Smooth muscle cell of the brain vasculature (primary cell): ENCODE results near the gene DCC.

ENCODE experiments used
- DNase-seq: peaks from one replicate; pipeline ENCODE4 v3.0.0-alpha.2; 2012; ENCODE audit warnings: low read depth, low spot score

The DCC gene

DNA sequence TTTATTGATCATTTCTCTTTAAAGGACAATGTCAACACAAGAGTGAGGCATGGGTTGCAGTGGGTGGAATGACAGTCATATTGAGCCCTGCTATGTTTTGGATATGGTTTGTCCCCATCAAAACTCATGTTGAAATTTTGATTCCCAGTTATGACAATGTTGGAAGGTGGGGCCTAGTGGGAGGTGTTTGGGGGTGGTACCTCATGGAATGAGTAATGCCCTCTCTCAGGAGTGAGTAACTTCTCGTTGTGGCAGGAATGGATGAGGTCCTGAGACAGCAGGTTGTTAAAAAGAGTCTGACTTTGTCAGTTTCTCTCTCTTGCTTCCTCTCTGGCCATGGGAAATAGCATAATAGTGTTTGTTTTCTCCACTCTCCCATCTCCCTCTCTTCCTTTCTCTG lies 345.3 kb downstream of the DCC start:
- DNase-seq = no peak

DNA sequence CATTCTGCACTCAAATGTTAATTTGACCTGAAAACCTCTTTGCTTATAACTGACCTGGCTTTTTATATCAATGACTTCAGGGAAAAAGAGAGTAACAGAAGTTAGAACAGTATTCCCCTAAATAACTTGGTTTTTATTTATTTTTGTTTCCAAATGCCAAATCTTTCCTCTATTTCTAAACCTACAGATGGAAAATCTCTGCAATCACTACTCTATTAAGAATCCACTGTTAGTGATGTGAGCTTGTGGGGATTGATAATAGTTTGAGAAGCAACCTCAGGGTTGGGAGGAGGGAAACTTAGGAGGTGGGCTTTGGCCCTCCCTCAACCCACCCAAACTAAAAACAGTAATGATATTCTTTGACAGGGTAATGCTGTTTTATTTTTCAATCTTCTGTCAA lies 351.8 kb downstream of the DCC start:
- no peak for DNase-seq

DNA sequence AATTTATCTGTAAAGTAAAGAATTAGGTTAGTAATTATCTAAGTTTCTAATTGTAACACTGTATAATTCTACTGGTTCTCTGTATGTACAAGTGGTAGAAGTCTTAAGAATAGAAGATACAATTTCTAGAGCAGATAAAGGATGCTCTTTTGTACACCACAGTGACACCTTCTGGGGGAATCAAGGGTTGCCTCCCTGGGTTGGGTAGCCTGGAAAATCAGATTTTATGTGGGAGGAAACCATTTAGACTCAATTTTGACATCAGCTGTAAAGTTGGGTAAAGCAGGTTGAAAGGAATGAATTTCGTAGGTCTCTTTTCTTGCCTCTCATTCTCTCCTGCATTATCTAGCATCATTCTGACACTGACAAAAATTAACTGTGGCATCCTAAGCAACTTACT lies 354.8 kb downstream of the DCC start:
- DNase-seq = no peak

DNA sequence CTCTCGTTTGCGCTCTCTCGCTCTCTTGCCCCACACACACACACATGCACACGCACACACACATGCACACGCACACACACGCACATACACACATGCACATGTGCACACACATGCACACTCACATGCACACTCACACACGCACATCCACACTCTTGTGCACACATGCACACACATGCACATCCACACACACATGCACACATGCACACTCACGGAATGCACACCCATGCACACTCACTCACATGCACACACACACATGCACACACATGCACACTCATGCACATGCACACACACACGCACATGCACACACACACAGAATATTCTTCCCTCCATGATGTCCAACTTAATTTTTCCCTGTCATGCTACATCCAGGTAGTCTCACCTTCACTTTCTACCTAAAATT lies 360.1 kb downstream of the DCC start:
- no peak for DNase-seq

DNA sequence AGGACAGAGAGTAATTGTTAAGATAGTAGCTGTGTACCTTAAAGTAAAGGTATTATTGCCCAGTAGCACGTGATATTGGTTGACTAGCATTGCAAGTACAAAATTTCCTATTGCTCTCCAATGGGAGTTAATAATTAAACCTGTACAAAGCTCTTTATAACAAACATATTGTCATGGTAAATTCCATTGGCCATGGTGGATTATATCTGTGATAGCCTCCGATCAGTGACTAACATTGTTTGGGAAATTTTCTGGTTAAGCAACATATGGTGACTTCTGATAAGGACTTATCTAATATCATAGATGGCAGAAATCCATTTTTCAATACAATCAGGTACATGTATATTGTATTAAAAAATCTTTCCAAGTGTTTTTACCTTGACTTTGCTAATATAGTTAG lies 360.8 kb downstream of the DCC start:
- no peak for DNase-seq

DNA sequence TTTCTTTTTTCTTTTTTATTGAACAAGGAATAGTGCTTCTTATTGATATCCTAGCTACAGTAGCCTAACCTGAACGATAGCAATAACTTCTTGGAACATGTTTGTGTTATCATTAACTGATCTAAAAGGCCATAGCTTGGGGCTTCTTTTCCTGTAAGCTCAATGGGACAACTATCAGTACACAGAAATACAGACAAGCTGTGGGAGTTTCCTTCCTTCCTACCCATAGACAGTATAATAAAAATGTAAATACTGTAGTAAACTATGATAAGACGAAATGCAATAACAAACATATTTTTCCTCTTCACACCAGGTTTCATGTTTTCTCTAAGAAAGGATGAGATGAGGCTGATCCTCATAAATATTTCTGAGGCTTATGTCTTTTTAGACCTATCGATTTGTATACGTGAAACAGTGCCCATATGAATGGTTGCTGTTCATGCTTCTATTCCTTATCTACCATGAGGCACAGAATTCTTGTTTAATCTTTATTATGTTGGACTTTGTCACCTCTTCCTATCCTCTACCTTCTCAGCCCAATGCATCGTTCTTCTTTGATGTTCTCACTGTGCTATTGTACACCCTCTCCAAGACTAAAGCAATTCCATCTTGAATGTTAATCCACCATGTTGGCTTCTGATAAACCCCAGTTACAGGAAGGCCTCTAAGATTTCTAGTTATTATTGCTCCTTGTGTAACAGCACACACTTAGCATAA lies 361.4 kb downstream of the DCC start:
- DNase-seq = no peak

DNA sequence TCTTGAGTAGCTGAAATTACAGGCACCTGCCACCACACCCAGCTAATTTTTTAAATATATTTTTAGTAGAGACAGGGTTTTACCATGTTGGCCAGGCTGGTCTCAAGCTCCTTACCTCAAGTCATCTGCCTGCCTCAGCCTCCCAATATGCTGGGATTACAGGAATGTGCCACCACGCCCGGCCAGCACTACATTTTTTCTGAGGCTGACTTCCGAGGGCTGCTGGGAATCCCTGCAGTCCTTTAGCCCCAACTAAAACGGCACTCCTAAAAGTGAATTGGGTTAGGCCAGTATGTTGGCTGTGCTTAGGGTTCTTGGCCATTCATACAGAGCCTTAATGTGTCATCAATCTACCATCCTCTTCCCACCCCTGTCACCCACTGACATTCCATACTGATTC lies 375.4 kb downstream of the DCC start:
- no peak for DNase-seq

DNA sequence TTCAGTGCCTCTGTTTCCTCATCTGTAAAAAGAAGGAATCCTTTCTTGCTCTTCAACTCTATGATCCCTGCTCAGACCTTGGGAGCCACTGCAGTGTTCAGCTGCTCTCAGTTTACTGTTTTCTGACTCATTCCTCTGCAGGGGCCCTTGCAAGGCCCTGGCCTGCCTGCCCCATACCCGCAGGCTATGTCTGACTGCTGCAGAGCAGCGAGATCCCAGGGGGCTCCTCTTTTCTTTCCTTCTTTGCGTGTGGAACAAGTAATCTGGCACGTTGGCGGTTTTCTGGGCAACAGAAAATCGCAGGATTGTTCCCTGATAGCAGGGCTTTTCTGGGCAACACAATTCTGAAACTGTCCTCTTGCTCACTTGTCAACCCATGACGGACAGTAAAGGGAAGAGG lies 376.0 kb downstream of the DCC start:
- DNase-seq = no peak

DNA sequence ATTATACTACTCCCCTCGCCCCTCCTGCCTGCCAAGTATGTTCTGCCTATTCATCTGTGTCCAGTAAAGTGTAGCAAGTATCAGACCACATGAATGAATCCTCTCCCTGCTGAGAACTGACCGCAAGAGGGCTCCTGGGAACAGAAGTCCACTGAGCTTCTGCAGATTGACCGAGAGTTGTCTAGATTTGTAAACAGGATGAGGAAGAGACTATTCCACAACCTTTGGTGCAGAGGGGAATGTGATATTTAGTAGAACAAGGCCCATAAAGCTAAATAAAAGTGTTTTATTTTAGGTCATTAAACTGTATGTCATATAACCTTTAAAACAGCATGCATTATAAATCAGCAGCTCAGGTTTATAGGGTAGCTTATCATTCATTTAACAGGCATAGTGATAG lies 377.0 kb downstream of the DCC start:
- no peak for DNase-seq

DNA sequence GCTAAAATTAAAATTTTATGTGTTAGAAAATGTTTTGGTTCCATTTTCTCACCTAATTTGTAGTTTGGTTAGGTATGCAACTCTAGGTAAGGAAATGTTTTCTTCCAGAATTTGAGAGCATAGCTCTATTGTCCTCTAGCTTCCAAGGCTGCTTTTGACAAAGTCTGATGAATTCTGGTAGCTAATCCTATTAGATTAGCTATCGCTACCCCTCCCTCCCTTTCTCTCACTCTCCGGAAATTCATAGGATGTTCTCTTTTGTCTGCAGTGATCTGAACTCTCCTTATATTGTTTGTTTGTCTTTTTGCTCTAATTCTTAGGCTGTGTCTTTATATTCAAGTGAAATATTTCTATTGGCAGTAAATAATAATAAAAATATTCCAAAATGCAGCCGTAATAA lies 382.9 kb downstream of the DCC start:
- DNase-seq = no peak

DNA sequence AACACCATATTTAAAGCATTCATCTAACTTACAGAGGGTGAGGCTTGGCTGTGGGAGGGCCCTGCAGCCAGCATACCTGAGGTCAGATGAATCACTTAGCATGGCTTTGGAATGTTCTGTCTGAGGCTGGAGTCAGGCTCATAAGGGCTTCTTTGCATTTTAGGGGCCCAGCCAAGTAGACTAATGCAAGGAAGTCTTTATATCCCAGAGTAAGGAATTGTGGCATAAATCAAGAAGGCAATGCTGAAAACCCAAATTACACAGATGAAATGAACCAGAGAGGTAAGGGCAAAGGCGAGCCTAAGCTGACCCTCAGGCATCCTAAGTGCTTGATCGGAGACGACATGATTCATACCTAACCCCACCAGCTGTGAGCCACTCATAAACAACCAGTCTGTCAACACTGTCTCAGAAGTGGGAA lies 383.6 kb downstream of the DCC start:
- DNase-seq = no peak

DNA sequence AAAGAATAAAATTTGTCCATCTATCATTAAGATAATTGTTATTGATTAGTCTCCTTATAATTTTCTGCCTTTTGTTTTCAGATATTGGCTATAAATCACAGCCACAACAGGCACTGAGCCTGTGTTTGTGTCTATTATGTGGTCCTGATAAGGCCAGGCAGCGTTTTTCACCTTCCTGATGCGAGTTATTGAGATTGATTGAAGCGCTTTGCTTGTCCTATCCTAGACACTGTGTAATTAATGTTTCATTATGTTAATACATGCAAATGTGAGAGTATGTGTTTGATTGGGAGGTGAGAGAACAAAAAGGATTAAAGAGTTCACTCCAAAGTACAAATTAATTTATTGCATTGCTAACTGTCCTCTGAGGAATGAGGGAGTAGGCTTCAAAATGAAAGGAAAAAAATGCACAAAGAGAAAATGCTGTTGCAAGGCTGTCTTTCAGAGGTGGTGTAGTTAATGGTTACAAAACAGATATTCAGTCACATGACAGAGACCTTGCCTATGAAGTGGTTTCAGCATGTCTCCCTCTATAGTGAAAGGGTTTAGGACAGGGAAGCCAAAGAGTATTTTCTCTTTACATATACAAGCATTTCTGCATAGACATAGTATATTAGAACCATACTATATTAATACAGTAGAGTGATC lies 391.1 kb downstream of the DCC start:
- DNase-seq = no peak

DNA sequence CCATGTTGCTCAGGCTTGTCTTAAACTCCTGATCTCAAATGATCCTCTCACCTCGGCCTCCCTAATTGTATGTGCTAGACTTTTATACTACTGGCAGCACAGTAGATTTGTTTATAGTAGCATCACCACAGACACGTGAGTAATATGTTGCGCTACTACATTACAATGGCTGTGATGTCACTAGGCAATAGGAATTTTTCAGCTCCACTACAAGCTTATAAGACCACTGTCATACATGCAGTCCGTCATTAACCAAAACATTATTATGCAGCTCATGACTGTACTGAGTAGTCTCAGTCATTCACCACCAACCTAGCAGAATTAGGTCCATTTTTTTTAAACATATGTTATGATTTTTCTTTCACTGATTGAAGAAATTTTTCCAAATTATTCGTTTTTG lies 398.9 kb downstream of the DCC start:
- no peak for DNase-seq

DNA sequence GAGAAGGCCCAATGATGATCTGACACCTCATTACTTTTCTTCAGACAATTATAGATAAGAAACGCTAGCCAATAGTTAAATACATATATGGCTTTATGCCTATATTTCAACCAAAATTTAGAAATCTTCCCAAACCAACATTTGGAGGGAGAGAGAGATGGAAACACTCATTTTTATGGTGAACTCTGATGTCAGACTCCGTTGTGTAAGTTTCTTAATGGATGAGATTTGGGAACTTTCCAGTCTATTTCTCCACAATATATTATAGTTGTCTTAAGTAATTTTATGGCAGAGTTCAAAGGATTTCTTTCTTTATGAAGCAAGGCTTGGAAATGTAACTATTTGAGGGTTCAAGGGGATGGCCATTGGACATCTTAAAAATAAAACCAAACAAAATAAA lies 407.0 kb downstream of the DCC start:
- no peak for DNase-seq

DNA sequence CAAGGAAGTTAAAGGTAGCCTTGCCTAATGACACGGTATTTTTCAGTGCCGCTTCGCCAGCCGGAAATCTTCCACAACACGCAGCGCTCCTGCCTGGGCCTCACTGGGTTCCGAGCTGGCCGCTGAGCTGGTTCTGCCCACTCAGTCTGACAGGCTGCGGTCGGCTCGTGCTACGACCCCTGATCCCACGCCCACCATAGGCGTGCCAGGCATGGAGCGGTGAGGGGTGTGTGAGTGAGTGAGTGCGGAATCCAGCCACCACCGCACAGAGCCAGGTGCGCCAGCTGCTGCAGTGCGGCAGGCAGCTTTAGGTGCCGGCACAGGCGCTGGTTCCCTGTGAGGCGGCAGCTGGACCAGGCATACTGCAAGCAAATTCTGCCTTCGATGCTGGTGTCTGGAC lies 407.9 kb downstream of the DCC start:
- no peak for DNase-seq

DNA sequence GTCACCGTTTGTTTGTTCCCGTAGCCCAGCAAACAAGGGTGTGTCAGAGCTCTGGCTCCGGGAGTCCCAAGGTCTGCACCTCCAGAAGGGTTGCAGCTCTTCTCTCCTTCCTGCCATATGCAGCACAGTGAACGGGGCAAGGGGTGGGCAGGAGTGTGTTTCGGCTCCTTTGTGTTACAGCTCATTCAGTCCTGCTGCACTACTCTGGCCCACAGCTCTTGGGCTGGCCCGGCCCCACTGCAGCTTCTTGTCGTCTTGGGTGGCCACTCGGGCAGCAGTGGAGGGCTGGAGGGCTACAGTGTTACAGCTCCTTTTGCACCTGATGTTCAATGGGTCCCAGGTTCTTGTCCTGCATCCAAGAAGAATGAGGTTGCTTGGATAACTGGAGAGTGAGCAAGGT lies 408.3 kb downstream of the DCC start:
- DNase-seq = no peak

DNA sequence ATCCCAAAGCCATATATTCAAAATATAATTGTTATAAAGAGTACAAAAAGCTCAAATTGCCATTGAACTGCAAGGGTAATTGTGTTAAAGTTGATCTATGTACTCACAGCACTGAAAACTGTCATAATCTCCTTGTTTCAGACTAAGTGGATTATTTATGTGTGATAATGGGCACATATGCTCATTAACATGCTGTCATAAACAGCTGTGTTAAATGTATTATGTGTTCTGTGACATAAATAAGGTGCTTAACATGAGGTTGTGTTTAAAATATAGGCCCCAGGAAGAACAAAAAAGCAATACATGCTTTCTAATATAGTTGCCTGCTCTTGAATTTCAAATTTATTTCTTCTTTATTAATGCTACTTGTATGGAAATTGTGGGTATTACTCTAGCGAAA lies 409.5 kb downstream of the DCC start:
- DNase-seq = no peak

DNA sequence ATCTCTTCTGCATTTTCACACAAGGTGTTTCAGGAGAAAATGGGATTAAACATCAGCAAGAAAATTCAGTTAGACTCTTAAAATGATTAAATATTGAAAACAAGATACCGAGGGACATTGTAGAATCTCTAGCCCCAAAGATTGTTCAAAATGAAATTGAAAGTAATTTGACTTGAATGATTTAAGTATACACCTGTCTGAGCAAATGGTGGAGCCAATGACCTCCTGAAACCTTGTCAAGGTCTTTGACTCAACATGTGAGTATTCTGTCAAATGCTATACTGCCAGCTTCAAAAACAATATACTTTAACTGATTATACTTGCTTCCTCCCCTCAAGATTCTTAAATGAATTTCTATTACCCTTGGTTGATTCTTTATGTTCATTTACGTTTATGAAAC lies 411.0 kb downstream of the DCC start:
- DNase-seq = no peak

DNA sequence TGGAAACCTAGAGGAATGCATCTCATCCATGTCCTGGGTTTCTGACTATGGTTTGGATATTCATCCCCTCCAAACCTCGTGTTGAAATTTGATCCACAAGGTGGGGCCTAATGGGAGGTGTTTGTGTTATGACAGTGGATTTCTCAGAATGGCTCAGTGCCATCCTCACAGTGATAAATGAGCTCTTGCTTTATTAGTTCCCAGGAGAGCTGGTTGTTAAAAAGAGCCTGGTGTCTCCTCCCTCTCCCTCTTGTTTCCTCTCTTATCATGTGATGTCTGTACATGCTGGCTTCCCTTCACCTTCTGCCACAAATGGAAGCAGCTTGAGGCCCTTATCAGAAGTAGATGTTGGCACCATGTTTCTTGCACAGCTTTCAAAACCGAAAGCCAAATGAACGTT lies 424.3 kb downstream of the DCC start:
- DNase-seq = no peak

DNA sequence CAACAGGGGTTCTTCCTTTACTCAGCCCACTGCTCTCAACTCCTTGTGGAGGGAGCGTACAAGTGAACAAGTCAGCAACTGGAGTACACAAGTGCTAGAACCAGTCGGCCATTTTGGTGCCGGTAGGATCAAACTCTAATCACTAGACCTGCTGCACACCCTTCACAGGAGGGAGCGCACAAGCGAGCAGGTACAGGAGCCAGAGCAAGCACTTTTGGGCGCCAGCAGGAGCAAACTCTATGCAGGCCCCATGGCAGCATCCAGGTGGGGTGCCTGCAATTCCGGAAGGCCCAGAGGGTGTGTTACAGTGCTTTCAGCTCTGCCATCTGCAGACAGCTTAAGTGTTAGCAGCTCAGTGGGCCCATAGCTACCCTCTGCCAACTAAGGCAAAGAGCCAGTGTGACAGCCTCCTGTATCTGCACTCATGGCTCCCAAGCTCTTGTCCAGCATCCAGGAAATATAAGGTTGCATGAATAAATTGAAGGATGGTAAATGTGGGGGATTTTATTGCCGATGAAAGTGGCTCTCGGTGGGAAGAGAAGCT lies 426.1 kb downstream of the DCC start:
- DNase-seq = no peak

DNA sequence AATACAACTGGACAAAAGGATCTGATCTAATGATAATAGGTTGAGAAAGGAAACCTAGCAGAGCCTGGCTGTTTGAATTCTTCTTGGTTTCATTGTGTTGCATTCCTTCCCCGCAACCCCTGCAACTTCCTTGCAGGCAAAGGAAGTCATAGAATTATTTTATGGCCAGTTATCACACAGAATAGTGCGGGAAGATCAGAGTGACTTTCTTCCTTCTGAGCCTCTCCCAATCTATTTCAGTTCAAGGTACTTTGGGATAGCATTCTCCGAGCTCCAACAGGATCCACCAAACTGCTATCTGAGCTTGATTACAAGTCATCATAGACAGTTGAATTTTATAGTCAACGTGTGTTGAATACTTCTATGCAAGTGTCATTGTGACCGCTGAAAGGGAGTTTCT lies 441.1 kb downstream of the DCC start:
- DNase-seq = no peak

DNA sequence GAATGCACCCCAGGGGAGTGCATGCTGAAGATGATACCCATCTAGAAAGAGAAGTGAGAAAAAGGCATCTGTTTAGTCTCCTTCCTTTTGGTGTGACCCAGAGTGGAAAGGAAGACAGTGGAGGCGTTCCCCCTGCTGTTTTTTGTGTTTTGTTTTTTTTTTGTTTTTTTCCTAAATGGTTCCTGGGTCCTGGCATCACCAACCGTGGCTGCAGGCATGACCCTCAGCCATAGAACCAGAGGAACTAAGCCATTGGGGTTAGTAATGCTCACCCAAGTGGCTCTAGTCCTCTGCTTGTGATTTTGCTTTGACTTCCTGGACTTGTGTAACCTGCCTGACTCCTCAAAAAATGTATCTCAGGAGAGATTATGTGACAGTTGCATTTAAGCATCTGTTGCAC lies 451.3 kb downstream of the DCC start:
- DNase-seq = no peak

DNA sequence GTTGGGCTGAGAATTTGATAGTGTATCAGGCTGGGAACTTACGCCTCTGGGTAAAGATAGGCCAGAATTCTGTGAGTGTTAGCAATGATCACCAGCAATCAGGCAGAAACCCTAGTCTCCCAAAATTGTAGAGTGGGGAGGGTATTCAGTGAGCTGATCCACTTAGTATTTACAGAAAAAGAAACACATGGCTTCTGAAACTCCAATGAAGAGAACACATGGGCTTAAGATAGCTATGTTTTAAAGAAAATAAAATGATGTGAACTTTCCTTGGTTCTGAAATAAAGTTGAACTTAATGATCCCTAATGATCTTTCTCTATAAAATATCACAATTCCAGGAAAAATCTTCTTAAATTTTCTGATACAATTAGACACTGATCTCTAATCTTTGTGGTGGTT lies 472.8 kb downstream of the DCC start:
- DNase-seq = no peak
